DMS53 treated with DMSO at 0.1 percent for 48 hours (cell line): ENCODE results near the gene SETD2.
"Not testable (repeated sequence)": the region's sequence is repeated elsewhere in the genome, so short reads cannot be mapped to it uniquely, and the experiment has no call there.

Experiments
- DNase-seq: peaks from one replicate; lab custom pipeline; 2025; ENCODE audit not compliant: unreplicated experiment; lab: John Stamatoyannopoulos, UW

Gene SETD2

DNA sequence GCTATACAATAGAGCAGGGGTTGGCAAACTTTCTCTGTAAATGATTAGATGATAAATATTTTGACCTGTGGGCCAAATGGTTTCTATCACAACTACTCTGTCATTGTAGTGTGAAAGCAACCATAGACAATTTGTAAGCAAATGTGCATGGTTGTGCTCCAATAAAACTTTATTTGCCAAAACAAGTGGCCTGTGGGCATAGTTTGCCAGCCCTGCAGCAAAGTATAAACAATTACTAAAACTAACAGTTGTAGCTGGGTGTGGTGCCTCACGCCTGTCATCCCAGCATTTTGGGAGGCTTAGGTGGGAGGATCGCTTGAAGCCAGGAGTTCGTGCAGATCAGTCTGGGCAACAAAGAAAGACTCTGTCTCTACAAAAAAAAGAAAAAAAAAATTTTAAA, 122.8 kb downstream of the SETD2 start:
- no peak for DNase-seq

DNA sequence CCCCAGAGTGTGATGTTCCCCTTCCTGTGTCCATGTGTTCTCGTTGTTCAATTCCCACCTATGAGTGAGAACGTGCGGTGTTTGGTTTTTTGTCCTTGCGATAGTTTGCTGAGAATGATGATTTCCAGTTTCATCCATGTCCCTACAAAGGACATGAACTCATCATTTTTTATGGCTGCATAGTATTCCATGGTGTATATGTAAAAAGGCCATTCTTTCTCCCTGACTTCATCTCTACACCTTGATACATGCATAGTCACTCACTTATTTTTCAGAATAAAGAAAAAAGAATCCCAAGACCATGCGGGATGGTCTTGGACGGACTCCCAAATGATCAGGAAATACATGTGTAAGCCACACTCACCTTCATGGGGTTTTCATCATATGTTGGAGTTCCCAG, 126.6 kb downstream of the SETD2 start:
- not testable (repeated sequence) for DNase-seq

DNA sequence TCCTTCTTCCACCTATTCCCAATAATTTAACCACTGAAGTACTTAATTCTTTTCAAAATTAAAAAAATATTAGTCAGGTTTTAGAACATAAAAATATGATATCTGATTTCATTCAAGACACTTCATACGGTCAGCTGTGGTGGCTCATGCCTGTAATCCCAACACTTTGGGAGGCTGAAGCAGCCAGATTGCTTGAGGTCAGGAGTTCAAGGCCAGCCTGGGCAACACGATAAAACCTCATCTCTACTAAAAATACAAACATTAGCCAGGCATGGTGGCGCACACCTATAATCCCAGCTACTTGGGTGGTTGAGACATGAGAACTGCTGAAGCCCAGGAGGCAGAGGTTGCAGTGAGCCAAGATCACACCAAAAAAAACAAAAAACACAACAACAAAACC, 127.8 kb downstream of the SETD2 start:
- DNase-seq = no peak

DNA sequence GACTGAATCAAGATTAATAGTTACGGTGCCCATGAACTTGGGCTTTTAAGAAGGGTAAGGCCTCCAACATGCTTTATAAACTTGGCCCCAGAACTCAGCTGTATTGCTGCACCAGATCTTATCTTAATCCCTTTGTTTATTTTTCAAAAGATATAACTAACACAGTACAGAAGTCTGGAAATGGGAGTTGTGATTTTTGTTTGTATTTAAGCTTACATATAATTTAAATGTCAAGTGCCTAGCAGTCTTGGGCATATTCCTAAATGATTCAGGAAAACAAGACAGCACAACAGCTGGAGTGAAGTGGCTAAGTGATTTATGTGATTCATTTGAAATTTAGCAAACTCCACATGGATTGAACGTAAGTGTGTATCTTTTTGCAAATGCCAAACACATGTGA, 128.3 kb downstream of the SETD2 start:
- DNase-seq = no peak

DNA sequence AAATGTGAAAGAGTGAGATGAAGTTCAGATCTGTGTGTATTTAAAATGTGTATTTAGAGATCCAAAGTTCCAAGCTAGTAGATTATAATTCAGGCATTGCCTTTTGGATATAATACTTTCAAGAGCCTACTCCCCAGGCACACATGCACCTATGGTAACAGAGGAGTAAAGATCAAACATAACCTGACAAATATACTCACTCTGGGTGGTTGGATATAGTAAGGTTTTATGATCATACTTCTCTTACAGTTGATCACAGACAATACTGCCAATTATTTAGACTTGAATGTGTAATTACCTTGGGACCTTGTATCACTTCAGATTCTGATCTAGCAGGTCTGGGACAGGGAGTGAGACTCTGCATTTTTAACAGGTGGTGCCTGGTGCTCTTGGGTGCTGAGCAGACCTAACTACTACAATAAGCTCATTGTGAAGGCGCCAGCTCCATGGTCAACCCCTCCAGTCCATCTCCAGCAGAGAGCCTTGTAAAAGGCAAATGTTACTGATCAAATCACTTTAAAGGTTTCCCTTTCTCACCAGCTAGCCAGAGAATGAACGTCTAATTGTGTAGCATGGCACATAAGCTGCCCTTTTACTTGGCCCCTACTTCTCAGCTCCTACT, 128.9 kb downstream of the SETD2 start:
- no peak for DNase-seq

DNA sequence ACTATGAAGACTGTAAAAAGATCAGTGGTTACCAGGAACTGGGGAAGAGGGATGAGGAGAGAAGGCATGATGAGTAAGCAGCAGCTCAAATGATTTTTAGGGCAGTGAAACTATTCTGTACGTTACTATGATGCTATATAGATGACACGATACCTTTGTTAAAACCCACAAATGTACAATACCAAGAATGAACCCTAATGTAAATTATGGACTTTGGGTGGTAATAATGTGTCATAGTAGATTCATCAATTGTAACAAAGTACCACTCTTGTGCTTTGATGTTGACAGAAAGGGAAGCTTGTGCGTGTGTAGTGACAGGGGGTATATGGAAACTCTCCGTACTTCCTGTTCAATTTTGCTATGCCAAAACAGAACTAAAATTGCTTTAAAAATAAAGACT, 132.9 kb downstream of the SETD2 start:
- not testable (repeated sequence) for DNase-seq

DNA sequence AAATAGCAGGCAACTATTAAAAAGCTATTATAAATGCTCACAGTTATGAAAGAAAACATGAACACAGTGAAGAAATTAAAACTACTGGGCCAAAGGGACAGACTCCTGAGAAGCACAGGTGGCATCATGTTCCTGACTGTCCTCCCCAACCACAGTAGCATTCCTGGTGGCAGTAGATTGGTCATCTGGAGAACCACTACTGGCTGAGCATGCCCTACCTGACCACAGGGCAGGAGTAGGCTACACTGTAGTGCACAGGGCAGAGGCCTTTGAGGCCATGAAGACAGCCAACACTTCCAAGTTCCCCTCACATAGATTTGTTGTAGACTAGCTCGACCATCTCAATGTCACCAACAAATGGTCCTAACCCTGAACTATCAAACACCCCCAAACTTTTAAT, 135.2 kb downstream of the SETD2 start:
- no peak for DNase-seq

DNA sequence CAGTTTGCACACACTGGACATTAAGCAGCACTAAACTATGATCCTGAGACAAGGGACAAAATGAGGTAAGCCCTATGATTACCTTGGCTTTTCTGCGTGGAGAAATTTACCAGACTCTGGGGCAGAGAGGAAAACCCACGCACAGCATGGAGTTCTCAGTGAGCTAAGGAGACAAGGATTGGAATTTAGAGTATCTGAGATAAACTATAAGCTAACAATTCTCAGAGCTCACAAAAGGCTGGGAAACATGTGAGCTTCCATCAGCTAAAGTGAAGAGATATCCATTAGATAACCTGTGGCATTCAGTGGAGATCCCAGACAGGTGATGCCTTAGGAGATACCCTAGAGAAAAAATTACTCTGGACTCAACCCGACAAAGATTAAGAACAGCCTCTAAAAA, 135.8 kb downstream of the SETD2 start:
- no peak for DNase-seq

DNA sequence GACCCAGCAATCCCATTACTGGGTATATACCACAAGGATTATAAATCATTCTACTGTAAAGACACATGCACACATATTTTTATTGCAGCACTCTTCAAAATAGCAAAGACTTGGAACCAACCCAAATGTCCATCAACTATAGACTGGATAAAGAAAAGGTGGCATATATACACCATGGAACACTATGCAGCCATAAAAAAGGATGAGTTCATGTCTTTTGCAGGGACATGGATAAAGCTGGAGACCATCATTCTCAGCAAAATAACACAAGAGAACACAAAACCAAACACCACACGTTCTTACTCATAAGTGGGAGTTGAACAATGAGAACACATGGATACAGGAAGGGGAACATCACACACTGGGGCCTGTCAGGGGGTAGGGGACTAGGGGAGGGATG, 137.5 kb downstream of the SETD2 start:
- not testable (repeated sequence) for DNase-seq

DNA sequence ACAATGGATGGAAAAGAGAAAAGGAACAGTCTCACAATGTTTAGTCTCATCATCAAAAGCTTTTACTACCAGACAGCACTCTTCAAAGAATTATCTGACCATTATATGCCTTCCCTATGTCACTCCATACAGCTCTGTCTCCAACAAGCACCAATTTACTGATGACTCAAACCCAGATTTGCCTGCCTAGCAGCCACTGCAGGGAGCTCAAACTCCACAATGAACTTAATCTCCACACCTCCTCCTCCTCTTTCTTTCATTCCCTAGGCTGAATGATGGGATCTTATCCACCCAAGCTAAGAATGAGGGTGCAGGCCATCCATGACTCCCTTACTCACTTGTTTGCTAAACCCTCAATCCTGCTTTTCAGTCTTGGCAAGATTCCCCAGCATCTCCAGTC, 139.0 kb downstream of the SETD2 start:
- DNase-seq = no peak

DNA sequence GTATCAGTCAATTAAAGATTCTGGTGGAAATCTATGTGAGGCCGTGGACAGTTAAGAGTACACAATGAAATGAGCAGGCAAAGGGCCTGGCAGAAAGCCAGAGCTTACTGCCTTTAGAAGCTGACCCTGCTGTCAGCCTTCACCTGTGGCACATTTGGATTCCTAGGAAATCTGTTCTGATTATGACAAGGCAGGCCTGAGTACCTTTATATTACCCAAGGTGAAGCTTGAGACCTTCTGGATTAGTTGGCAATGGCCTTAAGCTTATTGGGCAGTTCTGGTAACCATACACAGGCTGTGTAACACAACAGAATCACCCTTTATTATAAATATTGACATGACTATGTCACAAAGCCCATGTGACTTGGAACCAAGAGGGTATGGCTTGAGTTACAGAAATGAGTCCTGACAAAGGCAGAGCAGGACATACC, 141.3 kb downstream of the SETD2 start:
- no peak for DNase-seq

DNA sequence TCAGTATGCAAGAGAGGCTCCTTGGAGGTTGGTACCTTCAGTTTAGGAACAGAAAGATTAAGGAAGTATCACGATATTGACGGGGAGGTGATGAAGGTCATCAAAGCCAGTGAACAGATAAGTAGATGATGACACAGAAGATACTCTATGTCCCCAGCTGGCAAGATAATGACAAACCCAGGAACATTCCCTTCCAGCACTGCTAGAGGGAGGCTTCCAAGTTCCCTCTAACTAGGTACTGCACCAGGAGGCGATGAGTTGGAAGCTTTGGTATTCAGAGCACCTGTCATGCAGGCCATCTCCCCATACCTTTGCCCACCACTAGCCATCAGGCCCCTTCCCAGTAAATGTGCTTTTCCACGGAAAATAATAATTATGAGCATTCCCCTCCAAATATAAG, 143.6 kb downstream of the SETD2 start:
- no peak for DNase-seq

DNA sequence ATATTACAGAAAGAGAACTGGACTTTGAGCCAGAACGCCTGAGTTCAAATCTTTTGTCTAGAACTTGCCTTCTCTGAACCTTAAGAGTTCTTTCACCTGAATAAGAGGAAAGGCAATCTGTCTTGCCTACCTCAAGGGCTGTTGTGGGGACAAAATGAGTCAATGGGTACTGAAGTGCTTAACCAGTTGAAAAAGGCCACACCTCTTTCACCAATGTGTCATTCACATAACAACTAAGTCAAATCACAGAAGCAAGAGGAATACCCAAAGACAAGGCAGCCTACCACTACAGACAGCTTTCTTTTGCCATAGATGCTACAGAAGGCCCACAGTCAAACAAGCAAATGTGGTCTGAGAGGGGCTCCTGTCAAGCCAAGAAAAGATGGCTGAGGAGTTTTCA, 144.7 kb downstream of the SETD2 start:
- DNase-seq = no peak

DNA sequence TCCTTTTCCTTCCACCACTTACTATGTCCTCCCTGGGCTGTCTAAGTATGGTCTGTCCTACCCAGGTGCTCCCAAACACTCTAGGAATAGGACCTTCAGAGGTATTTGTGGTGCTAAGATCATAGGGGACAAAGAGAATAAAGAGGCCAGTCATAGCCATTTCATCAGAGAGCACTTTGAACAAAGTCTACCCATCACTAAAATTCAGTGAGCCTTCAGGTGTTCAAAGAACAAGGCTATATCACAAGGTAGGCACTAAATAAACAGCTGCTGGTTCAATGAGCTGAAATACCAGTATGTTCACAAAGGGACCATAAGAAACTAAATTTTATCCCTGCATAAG, 145.7 kb downstream of the SETD2 start:
- no peak for DNase-seq

DNA sequence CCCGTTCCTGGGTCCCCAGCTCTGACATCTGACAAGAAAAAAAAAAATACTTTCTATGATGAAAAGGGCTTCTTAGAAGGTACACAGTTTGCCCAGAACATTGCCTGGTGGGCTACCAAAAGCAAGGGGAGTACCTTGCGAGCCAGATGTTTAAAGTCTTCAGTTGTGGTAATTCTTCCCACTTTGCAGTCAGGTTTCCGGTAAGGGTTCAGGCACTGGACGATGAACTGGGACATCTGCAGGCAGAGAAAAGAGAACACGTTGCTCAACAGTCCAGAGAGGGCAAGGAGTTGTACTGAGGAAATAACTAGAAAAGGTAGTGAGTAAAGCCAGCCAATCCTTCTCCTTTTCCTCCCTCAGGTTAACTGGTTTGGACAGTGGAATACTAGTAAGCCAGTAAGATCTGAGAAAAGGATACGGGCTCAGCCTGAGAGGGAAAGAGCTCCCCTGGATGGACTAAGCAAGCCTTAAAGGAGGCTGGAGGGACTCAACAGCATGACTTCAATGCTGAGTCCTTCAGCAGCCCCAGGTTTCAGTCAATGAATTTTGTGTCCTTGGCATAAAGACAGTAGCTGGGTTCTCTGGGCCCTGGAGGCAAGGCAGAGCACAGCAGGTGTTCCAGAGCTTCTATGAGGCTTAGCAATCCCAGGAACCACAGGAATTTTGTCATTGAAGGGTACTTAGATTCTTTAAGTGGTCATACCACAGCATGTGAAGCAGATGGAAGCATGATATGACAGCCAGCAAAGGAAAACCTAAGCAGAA, 146.2 kb downstream of the SETD2 start:
- no peak for DNase-seq

DNA sequence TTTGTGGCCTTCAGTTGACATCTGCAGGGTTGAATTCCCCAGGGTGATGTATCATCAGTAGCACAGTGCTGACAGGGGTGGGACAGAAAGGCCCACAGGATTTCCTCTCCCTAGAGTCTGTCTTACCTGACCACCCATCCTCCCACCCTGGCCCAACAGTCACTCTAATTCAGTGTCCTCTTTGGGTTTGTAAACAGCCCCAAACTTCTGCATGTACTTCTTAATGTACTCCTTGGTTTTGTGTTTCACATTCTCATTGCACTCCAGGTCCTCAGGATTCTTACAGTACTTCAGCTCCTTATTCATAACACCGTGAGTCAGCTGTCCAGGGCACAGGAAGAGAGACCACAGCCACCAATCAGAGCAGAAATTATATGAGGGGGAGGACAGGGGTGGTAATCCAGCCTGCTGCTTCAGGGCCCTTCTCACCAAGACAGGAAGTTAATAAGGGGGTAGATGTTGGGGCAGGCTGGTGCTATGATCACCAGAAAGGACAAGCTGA, 146.9 kb downstream of the SETD2 start:
- no peak for DNase-seq

DNA sequence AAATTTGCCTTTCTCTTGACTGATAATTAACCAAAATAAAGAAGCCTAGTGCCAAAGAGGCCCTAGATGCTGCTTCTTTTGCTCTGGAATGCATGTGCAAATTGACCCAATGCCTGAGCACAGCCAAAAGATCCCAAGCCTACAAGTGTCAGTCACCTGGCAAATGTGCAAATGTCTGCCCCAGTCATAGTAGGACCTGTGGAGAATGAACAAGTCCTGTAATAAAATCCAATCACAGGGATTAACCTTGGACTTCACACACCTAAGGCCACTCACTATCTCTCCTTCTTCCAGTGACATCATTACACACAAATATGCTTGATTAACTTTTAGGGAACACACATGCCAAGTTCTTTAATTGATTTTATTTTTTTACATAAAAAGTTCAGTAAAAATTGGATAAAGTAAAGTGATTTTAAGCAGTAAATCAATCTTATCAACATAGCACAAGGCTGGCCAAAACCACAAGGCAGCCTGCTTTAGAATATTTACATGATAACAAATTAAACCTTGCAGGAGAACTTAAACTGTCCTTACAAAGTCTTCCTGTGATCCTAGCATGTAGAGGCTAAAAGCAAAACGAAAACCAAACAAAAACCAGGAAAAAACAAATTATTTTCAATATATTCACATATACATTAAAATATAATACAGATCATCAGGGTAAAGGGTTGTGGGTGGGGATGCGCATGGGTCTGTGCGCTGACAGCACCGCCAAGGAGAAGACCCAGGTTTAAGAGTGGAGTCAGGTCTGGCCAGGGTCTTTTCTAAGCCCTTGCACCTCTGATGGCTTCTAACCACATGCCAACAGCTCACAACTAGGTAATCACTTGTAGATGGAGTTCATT, 147.6 kb downstream of the SETD2 start:
- DNase-seq = no peak

DNA sequence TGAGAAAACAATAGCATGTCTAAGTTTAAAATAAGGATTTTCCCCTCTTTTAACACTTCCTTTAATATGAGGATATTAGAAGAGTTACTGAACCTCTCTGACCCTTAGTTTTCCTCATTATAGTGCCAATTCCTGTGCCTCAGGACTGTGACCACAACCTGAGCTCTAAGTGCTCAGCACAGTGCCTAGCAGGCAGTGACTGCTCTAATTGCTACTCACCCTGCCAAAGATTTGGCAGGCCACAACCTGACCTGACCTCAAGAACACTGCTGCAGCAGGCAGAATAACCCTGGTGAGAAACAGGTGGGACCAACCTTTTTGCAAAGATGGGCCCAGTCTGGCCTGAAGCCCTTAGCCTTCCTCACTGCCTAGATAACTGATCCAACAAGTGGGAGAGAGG, 148.8 kb downstream of the SETD2 start:
- no peak for DNase-seq

DNA sequence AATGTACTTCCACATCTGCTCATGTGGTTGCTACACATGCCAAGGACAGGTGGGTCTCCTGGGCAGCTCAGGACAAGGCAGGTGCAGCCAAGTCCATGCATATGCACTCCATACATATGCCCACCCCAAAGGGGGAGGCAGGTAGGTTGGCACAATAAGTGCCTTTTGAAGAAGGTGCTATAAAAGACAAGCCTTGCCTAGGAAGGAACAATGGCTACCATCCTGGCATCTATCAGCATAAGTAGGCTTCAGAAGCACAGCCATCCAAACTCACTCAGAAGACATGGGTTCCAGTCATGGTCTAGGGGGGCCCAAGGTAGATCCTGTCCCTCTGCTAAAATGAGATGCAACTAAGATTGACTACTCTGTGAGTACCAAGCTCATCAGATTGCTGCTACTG, 149.9 kb downstream of the SETD2 start:
- DNase-seq = no peak

DNA sequence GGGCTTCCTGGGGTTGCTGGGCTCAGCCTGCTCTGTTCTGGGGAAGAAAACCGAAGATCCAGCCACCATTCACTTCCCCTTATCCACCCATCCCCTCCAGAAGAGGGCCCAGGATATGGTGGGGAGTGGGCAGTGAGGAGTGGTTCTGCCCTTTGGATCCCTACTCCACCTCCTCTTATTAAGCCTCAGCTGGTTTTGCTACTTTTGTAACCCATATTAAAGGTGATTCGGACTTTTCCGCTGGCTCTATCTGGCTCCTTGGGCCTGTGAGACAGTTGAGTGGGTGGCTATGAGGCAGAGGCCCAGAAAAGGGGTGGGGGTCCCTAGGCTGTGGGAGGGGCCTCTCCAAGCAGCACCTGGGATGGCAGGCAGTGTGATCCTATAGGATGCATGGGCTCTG, 150.7 kb downstream of the SETD2 start:
- DNase-seq = no peak

DNA sequence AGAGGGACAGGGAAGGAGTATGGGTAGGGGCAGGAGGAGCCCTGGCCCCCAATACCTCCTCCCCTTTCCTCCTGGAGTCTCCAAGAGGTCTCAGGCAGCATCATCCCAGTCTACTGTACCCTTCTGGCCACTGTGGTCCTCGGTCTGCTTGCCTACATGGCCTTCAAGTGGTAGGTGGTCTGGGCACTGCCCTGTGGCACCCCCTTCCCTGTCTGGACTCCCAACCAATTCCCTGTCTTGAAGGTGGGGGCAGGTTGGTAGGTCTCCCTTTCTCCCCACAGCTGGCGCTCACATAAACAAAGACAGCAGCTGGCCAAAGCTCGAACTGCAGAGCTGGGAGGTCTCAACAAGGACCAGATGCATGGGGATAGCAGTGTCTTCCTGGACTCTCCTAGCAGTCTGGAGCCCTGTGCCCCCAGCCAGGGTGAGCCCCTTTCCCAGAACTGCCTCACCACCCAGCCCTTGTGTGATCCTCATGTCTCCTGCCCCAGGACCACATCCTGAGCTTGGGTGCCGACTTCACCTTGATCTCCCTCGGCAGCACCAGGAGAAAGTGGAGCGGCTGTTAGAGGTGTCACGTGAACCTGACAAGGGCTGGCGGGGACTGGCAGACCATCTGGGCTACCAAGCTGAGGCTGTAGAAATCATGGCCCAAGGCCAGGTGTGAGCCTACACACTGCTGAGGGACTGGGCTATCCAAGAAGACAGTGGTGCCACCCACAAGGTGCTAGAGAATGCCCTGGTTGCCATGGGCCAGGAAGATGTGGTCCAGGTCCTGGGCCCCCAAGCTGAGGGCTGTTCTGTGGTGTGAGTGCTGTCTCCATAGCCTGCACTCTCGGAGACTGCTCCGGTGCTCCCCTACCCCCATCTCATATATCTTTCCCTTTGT, 151.3 kb downstream of the SETD2 start:
- no peak for DNase-seq
